T-cell (primary cell): ENCODE measurements around the gene SOX6. TPM values are rescaled to one million over a fixed set of nuclear protein-coding genes. Genes with fewer than 3 reads are reported as not detected.

Source experiments
- ATAC-seq, 4 experiments: fragments of 200-7000 bp in 3 of 4; fragments of 150-1000 bp in 1 of 4; cut with Tn5 transposase; replicated peaks in 1 of 4; 1 replicate in 3 of 4; 2 replicates in 1 of 4; pipeline ENCODE4 v1.10.0; 2021; ENCODE audit warnings: moderate library complexity in 3 of 4, mild to moderate bottlenecking in 2 of 4, moderate number of reproducible peaks in 1 of 4
- CTCF ChIA-PET, 2 donors: fragments of 300-600 bp; sonication (Branson Sonifier 250); formaldehyde crosslinking; loops; one replicate each; lab custom pipeline; 2022; ENCODE audit warnings: antibody characterized with exemption in 2 of 2; lab: Charles Lee
- POLR2A ChIA-PET, 2 donors: fragments of 300-600 bp; sonication (Branson Sonifier 250); formaldehyde crosslinking; loops; one replicate each; lab custom pipeline; 2022; ENCODE audit warnings: antibody characterized with exemption in 2 of 2; lab: Charles Lee
- DNase-seq, 35 experiments: peaks; one replicate each; pipeline versions ENCODE4 v3.0.0 to v3.0.0-alpha.2; 2013 to 2023
- H3K27ac ChIP-seq: one replicate; pipeline ENCODE4 v1.5.1; 2013; ENCODE audit warnings: low read length
- H3K27me3 ChIP-seq, 2 experiments: replicated peaks in 1 of 2; 1 replicate in 1 of 2; 2 replicates in 1 of 2; pipeline versions ENCODE4 v1.6.1 to v1.7.0; 2013; ENCODE audit warnings: low read length in 1 of 2, mixed read lengths in 1 of 2; ENCODE audit not compliant: control insufficient read depth in 2 of 2, insufficient read depth in 2 of 2; ENCODE audit errors: extremely low read depth in 1 of 2
- H3K36me3 ChIP-seq, 2 donors: 1 replicate in 1 of 2; 2 replicates in 1 of 2; pipeline versions ENCODE4 v1.6.1 to v1.7.0; 2013; ENCODE audit warnings: low read length in 1 of 2; ENCODE audit not compliant: control insufficient read depth in 2 of 2, insufficient read depth in 1 of 2; ENCODE audit errors: extremely low read depth in 1 of 2
- H3K4me1 ChIP-seq, 2 experiments: 1 replicate in 1 of 2; 2 replicates in 1 of 2; pipeline versions ENCODE4 v1.6.1 to v1.7.0; 2013; ENCODE audit warnings: low read length in 2 of 2, mixed read lengths in 1 of 2; ENCODE audit not compliant: insufficient read depth in 2 of 2, control insufficient read depth in 1 of 2; ENCODE audit errors: extremely low read depth in 1 of 2
- H3K4me3 ChIP-seq, 2 donors: 1 replicate in 1 of 2; 2 replicates in 1 of 2; pipeline versions ENCODE4 v1.5.1 to v1.7.0; 2013; ENCODE audit warnings: mild to moderate bottlenecking in 2 of 2, low read length in 1 of 2, moderate library complexity in 1 of 2; ENCODE audit not compliant: control insufficient read depth in 1 of 2; ENCODE audit errors: extremely low read depth in 1 of 2
- H3K9me3 ChIP-seq: 2 replicates; pipeline ENCODE4 v1.7.0; 2013
- H3K27ac Mint-ChIP-seq, 2 donors: one replicate each; pipeline ENCODE4 v1.8.0; 2020 to 2021; ENCODE audit warnings: mild to moderate bottlenecking in 2 of 2, mixed read lengths in 2 of 2
- H3K27me3 Mint-ChIP-seq, 2 donors: one replicate each; pipeline ENCODE4 v1.8.0; 2021 to 2022; ENCODE audit warnings: mixed read lengths in 2 of 2
- H3K36me3 Mint-ChIP-seq: one replicate; pipeline ENCODE4 v1.8.0; 2021; ENCODE audit warnings: mixed read lengths
- H3K4me1 Mint-ChIP-seq, 3 donors: one replicate each; pipeline ENCODE4 v1.8.0; 2020 to 2022; ENCODE audit warnings: mixed read lengths in 3 of 3, mild to moderate bottlenecking in 1 of 3
- H3K4me3 Mint-ChIP-seq, 3 donors: one replicate each; pipeline ENCODE4 v1.8.0; 2020 to 2022; ENCODE audit warnings: mild to moderate bottlenecking in 3 of 3, mixed read lengths in 3 of 3, moderate library complexity in 3 of 3
- H3K9me3 Mint-ChIP-seq, 3 donors: one replicate each; pipeline ENCODE4 v1.8.0; 2020 to 2022; ENCODE audit warnings: mixed read lengths in 3 of 3
- WGBS: methylation state at CpG from one replicate; pipeline ENCODE4 v1.1.5; 2013; ENCODE audit warnings: missing lambda C conversion rate; ENCODE audit not compliant: insufficient coverage; 5-methylcytosine and 5-hydroxymethylcytosine counted together
- total RNA-seq, 35 experiments: library from RNA in 6 of 35; stranded (reverse) in 6 of 35; fragments of 120-200 nt in 1 of 35; gene quantifications; one replicate each; pipeline versions ENCODE4 v1.2.1 to v1.2.4 and lab custom pipeline; 2013 to 2026

Gene SOX6
- total RNA-seq, 5 donors from 2014 or later (not counting 1 experiment from before 2014, with no cell fraction given) = 0.16 TPM; not detected in 4

- 85% methylated on average over 2 of the region's 2 CpGs for WGBS
- H3K27ac Mint-ChIP-seq = no peak overlapping the region
- CTCF ChIA-PET = no interaction called here
- ATAC-seq = no peak
- no peak overlapping the region for H3K4me3 ChIP-seq
- no peak overlapping the region for H3K4me3 Mint-ChIP-seq
- no peaks in the 10 kb centered on the region for H3K36me3 ChIP-seq
- H3K36me3 Mint-ChIP-seq = no peaks in the 10 kb centered on the region
- no peaks in the 10 kb centered on the region for H3K27me3 Mint-ChIP-seq
- H3K27me3 ChIP-seq = no peaks in the 10 kb centered on the region
- H3K9me3 ChIP-seq = no peaks in the 10 kb centered on the region
- POLR2A ChIA-PET = no interaction called here
- H3K4me1 Mint-ChIP-seq = no peaks in the 10 kb centered on the region
- no peaks in the 10 kb centered on the region for H3K9me3 Mint-ChIP-seq
- H3K4me1 ChIP-seq = no peaks in the 10 kb centered on the region
- no peak overlapping the region for H3K27ac ChIP-seq
- DNase-seq = no peak
Measured at GRCh38 chr11:15971215-15971546, 385.2 kb downstream of the SOX6 start.

- Mint-ChIP-seq H3K27me3 (no peaks in the 10 kb centered on the region), H3K9me3 (no peaks in the 10 kb centered on the region), H3K4me1 (no peaks in the 10 kb centered on the region), H3K36me3 (no peaks in the 10 kb centered on the region), H3K4me3 (no peak overlapping the region), H3K27ac (no peak overlapping the region)
- WGBS = no CpG with 5 or more reads among the region's 3 CpGs
- POLR2A ChIA-PET = no interaction called here
- no peaks in the 10 kb centered on the region for H3K9me3 ChIP-seq
- H3K4me1 ChIP-seq = no peaks in the 10 kb centered on the region
- no peaks in the 10 kb centered on the region for H3K27me3 ChIP-seq
- H3K4me3 ChIP-seq = no peak overlapping the region
- CTCF ChIA-PET = interaction anchor here in 1 of 2 donors (0.6 kb wide), 1 partner anchor 307 kb away, joined by 4 read pairs; no protein-coding TSS in a partner anchor
- no peaks in the 10 kb centered on the region for H3K36me3 ChIP-seq
- H3K27ac ChIP-seq = no peak overlapping the region
- ATAC-seq (no peak), DNase-seq (no peak)
Measured at GRCh38 chr11:15970506-15971214, 385.7 kb downstream of the SOX6 start.

- no peak overlapping the region for H3K4me3 ChIP-seq
- no peaks in the 10 kb centered on the region for H3K4me1 Mint-ChIP-seq
- no peak for ATAC-seq
- H3K4me3 Mint-ChIP-seq = no peak overlapping the region
- H3K27me3 ChIP-seq = no peaks in the 10 kb centered on the region
- ChIA-PET POLR2A (no interaction called here), CTCF (interaction anchor here in 1 of 2 donors (0.6 kb wide), 1 partner anchor 308 kb away, joined by 4 read pairs; no protein-coding TSS in a partner anchor)
- no peak overlapping the region for H3K27ac ChIP-seq
- no peak for DNase-seq
- no CpG with 5 or more reads among the region's 6 CpGs for WGBS
- H3K9me3 ChIP-seq = no peaks in the 10 kb centered on the region
- no peaks in the 10 kb centered on the region for H3K9me3 Mint-ChIP-seq
- H3K27me3 Mint-ChIP-seq = no peaks in the 10 kb centered on the region
- no peaks in the 10 kb centered on the region for H3K36me3 Mint-ChIP-seq
- H3K4me1 ChIP-seq = no peaks in the 10 kb centered on the region
- H3K36me3 ChIP-seq = no peaks in the 10 kb centered on the region
- H3K27ac Mint-ChIP-seq = no peak overlapping the region
Measured at GRCh38 chr11:15969701-15970329, 386.5 kb downstream of the SOX6 start.

GRCh38 chr11:15969281-15969680, 387.1 kb downstream of the SOX6 start:
- H3K27me3 ChIP-seq = no peaks in the 10 kb centered on the region
- DNase-seq (no peak), ATAC-seq (no peak)
- no peaks in the 10 kb centered on the region for H3K36me3 ChIP-seq
- Mint-ChIP-seq H3K36me3 (no peaks in the 10 kb centered on the region), H3K27ac (no peak overlapping the region), H3K27me3 (no peaks in the 10 kb centered on the region), H3K4me3 (no peak overlapping the region), H3K9me3 (no peaks in the 10 kb centered on the region), H3K4me1 (no peaks in the 10 kb centered on the region)
- H3K27ac ChIP-seq = no peak overlapping the region
- no CpG with 5 or more reads among the region's 4 CpGs for WGBS
- ChIA-PET POLR2A (no interaction called here), CTCF (no interaction called here)
- H3K4me3 ChIP-seq = no peak overlapping the region
- no peaks in the 10 kb centered on the region for H3K9me3 ChIP-seq
- H3K4me1 ChIP-seq = no peaks in the 10 kb centered on the region

GRCh38 chr11:15968461-15969130, 387.8 kb downstream of the SOX6 start:
- Mint-ChIP-seq H3K9me3 (no peaks in the 10 kb centered on the region), H3K36me3 (no peaks in the 10 kb centered on the region), H3K4me3 (no peak overlapping the region), H3K27me3 (no peaks in the 10 kb centered on the region), H3K4me1 (no peaks in the 10 kb centered on the region), H3K27ac (no peak overlapping the region)
- Histone ChIP-seq H3K36me3 (no peaks in the 10 kb centered on the region), H3K4me1 (no peaks in the 10 kb centered on the region), H3K4me3 (no peak overlapping the region), H3K27me3 (no peaks in the 10 kb centered on the region), H3K9me3 (no peaks in the 10 kb centered on the region), H3K27ac (no peak overlapping the region)
- DNase-seq (no peak), ATAC-seq (no peak)
- 80% methylated on average over 3 of the region's 10 CpGs for WGBS
- ChIA-PET POLR2A (no interaction called here), CTCF (no interaction called here)

GRCh38 chr11:15967966-15968365, 388.4 kb downstream of the SOX6 start:
- H3K4me3 ChIP-seq = no peak overlapping the region
- POLR2A ChIA-PET = no interaction called here
- no peak overlapping the region for H3K27ac ChIP-seq

More at GRCh38 chr11:15967966-15968365, 388.4 kb downstream of the SOX6 start:
- WGBS = 80% methylated on average over 2 of the region's 2 CpGs
- DNase-seq (no peak), ATAC-seq (no peak)
- no peaks in the 10 kb centered on the region for H3K4me1 Mint-ChIP-seq
- CTCF ChIA-PET = no interaction called here
- no peak overlapping the region for H3K27ac Mint-ChIP-seq
- no peaks in the 10 kb centered on the region for H3K27me3 Mint-ChIP-seq
- H3K36me3 Mint-ChIP-seq = no peaks in the 10 kb centered on the region
- no peaks in the 10 kb centered on the region for H3K9me3 Mint-ChIP-seq
- Histone ChIP-seq H3K27me3 (no peaks in the 10 kb centered on the region), H3K36me3 (no peaks in the 10 kb centered on the region), H3K9me3 (no peaks in the 10 kb centered on the region), H3K4me1 (no peaks in the 10 kb centered on the region)
- H3K4me3 Mint-ChIP-seq = no peak overlapping the region
